ENCODE results near the gene C12orf75.
A peak's percentile ranks its signal among the peaks of the same experiment; 100 is the strongest.

Gene C12orf75

GRCh38 chr12:105349138-105349537 lies 18.6 kb downstream of the C12orf75 start:
- TF ChIP-seq, protein P1, sequence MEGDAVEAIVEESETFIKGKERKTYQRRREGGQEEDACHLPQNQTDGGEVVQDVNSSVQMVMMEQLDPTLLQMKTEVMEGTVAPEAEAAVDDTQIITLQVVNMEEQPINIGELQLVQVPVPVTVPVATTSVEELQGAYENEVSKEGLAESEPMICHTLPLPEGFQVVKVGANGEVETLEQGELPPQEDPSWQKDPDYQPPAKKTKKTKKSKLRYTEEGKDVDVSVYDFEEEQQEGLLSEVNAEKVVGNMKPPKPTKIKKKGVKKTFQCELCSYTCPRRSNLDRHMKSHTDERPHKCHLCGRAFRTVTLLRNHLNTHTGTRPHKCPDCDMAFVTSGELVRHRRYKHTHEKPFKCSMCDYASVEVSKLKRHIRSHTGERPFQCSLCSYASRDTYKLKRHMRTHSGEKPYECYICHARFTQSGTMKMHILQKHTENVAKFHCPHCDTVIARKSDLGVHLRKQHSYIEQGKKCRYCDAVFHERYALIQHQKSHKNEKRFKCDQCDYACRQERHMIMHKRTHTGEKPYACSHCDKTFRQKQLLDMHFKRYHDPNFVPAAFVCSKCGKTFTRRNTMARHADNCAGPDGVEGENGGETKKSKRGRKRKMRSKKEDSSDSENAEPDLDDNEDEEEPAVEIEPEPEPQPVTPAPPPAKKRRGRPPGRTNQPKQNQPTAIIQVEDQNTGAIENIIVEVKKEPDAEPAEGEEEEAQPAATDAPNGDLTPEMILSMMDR (conservative IDR thresholded peaks at IDR 0.05): no peak
- TF ChIP-seq ZFX (IDR thresholded peaks at IDR 0.05): no peak
- no peak overlapping the region for H3K27ac ChIP-seq

DNA sequence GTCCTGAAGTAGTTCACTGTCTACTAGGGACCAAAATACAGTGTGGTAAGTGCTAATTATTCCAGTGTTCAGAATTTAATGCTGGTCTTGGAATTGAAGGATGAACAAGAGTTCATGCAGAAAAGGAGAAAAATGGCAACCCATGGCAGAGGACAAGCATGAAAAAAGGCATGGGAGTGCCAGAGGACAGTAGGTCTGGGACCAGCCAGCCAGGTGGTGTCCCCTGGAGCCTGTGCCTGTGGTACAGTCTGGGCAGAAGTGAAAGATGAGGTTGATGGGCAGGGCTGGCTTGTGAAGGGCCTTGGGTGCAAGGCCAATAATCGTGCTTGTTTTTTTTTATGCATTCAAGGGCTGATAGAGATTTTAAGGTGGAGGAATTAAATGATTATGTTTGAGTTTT lies 21.0 kb downstream of the C12orf75 start:
- peak overlapping the region; percentile 11; the same call in 1 of the 2 replicates for H3K27ac ChIP-seq
- TF ChIP-seq ZFX (IDR thresholded peaks at IDR 0.05): no peak
- TF ChIP-seq, protein P1 (conservative IDR thresholded peaks at IDR 0.05): no peak

GRCh38 chr12:105352052-105352451 lies 21.6 kb downstream of the C12orf75 start:
- no peak for TF ChIP-seq ZFX (IDR thresholded peaks at IDR 0.05)
- TF ChIP-seq, protein P1 (conservative IDR thresholded peaks at IDR 0.05): no peak
- peak overlapping the region; percentile 11; the same call in 1 of the 2 replicates for H3K27ac ChIP-seq

DNA sequence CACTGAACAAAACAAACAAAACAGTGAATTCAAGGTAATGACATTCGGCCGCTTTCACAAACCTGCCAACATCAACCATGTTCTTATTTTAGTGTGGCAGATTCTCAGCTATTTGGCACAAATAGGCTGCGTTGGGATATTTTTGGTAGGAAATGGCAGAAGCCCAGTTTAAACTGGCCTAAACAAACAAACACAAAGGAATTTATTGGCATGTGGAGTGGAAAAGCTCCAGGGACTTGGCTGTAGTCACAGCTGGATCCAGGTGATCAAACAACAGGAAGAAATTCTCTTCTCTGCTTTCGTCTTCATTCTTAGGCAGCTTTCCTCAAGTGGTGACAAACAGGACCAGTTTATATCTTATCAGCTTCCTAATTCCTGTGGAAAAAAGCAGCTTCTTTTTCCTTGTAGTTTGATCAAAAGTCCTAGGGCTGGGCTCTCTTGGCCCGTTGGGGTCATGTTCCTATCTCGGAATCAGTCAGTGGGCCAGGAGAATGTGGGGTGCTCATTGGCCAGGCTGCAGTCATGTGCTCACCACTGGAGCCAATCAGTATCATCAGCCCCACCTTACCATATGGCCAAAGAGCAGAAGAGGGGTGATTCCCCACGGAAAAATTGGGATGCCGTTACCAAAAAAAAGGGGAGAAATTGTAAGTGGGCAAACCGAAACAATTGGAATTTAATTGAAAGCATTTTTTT lies 22.6 kb downstream of the C12orf75 start:
- H3K27ac ChIP-seq: peak overlapping the region; percentile 60
- TF ChIP-seq, protein P1 (conservative IDR thresholded peaks at IDR 0.05): no peak
- no peak for TF ChIP-seq ZFX (IDR thresholded peaks at IDR 0.05)

DNA sequence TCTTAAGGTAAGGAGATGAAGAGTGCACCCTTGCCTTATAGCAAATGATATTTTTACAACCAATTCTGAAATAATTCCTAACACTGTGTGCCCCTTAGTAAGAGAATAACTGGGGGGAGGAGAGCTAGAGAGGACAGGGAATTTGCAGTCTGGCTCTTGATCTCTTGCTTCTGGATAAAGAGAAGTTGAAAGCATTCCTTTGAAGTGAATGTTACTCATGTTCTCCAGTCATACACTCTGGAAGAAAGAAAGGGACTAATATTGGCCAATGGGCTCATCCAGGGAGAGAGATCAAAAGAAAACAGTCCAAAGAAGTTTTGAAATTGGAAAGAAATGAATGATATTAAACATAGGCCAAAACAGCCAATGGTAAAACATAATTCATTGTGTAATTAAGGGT lies 25.3 kb downstream of the C12orf75 start:
- no peak overlapping the region for H3K27ac ChIP-seq
- TF ChIP-seq, protein P1 (conservative IDR thresholded peaks at IDR 0.05): no peak
- TF ChIP-seq ZFX (IDR thresholded peaks at IDR 0.05): no peak

DNA sequence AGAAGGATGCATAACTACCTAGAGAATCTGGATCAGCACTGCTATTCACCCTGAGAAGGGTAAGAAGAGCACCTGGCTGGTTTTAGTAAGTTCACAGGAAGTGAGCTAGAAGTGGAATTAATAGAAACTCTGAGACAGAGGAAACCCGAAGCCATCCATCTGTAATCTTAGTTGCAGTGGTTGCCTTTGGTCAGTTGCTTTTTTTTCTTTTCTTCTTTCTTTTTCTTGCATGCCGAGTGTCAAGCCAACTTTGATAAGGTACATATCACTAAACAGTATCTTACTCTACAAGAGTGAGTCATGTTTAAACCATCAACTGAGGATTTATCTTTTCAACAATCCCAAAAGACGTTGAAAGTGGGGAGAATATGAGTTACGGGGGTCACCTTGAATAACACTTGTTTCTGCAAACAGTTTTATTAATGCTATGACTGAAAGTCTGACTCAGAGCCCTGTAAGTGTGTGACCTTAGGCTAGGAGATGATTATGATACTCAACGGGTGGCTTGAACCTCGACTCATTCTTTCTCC lies 26.7 kb downstream of the C12orf75 start:
- TF ChIP-seq, protein P1 (conservative IDR thresholded peaks at IDR 0.05): no peak
- no peak for TF ChIP-seq ZFX (IDR thresholded peaks at IDR 0.05)

DNA sequence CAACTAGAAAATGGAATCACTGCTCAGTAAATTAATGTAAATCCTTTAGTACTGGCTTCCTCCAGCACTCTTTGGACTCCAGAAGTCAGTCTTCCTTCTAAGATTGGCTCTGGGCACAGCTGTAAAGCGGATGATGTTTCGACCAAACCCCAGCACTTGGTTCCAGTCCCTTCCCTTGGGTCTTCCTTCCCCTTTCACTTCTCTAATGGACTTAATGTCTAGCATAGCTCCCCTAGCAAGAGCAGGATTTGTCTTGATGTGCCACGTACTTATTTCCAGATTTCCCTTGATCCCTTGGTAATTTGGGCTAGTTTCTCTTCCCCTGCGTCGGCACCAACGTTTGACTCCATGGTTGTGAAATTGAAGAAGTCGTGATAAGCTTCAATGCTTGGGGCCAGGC lies 28.3 kb downstream of the C12orf75 start:
- no peak overlapping the region for H3K27ac ChIP-seq
- TF ChIP-seq, protein P1 (conservative IDR thresholded peaks at IDR 0.05): no peak
- TF ChIP-seq ZFX (IDR thresholded peaks at IDR 0.05): no peak

More for the DNA sequence above, 26.7 kb downstream of the C12orf75 start:
- no peak overlapping the region for H3K27ac ChIP-seq
